ENCODE data around the gene TRIM17. TPM values are rescaled to one million over a fixed set of nuclear protein-coding genes. Genes with fewer than 3 reads are reported as not detected.

The TRIM17 gene
- total RNA-seq, 1 experiment from 2014 or later, result not detected

DNA sequence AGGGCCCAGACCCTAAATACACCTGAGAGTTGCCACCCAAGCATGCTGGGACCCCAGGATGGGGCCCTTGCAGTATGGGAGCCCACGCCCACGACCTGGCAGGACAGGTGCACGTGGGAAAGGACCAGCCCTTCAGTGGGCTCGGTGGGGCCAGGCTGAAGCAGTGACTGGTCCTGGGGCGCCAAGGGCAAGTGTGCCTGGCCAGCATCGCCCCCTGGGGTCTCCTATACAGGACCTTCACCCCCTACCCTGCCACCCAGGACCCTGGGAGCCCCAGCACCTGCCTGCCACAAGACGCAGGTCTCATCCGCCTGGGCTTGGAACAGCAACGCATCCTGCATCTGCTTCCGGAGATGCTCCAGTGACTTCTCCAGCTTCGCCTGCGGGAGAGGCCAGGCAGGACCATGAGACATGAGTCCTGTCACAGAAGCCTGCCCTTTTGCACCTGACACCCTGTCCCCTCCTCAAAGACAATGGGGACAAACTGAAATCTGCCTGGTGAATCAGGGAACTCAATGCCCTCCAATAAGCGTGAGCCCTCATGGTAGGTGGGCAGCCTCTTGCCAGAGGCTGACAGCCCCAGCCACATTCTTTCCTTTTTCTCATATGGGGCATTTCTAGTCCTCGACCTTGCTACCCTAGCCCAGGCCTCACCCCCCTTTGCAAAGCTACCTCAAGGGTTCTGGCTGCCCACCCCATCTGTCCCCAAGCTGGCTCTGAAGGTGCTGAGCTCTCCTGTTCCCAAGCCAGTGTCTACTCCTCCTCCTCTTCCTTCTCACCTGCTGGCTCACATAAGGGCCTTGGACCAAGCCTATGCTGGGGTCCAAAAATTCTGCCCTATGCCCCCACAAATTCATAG lies 14.7 kb downstream of the TRIM17 start:
- H3K4me1 ChIP-seq (ENCODE audit: control insufficient read depth in 1 of 2, insufficient read depth in 2 of 2, low read length in 2 of 2), result peaks cover 4 to 10% of the 10 kb centered on the region in 2 experiments; a peak in 3 of 4 replicates
- no peaks in the 10 kb centered on the region for H3K27me3 ChIP-seq (ENCODE audit: insufficient read depth, low read length)
- DNase-seq (ENCODE audit: low read depth, low spot score) (no peak), ATAC-seq (no peak)
- BruUV-seq (replicated peaks), result no TSS peak
- no peak overlapping the region for H3K4me2 ChIP-seq (ENCODE audit: low read length)
- H2AFZ ChIP-seq (ENCODE audit: low read depth, low read length, poor library complexity, severe bottlenecking), result no peak overlapping the region
- no peak overlapping the region for H3K4me3 ChIP-seq (replicated peaks in 1 of 2; ENCODE audit: low read depth in 1 of 2, low read length in 2 of 2)
- H3K9ac ChIP-seq (ENCODE audit: low read length), result no peak overlapping the region
- ChIA-PET POLR2A (interaction anchor here (0.7 kb wide), 1 partner anchor 9 kb away, joined by 3 read pairs; no protein-coding TSS in a partner anchor), RAD21 (ENCODE audit: low non-redundant PET in 1 of 2, low total read pairs in 2 of 2, uncharacterized antibody in 2 of 2, unreplicated experiment in 2 of 2) (no interaction called here), CTCF (interaction anchor here (1.3 kb wide), 1 partner anchor 9 kb away, joined by 3 read pairs; no protein-coding TSS in a partner anchor)
- peaks cover 71% of the 10 kb centered on the region for H3K79me2 ChIP-seq (ENCODE audit: insufficient read depth, low read length)
- intact Hi-C loops (cut with micrococcal nuclease), result no loop called here
- H4K20me1 ChIP-seq (ENCODE audit: insufficient read depth), result no peaks in the 10 kb centered on the region
- no peak overlapping the region; the same call in 1 of the 2 replicates for H3K27ac ChIP-seq (ENCODE audit: low read depth, low read length)
- no peaks in the 10 kb centered on the region for H3K9me2 ChIP-seq (ENCODE audit: insufficient read depth)
- H3K9me3 ChIP-seq (ENCODE audit: control insufficient read depth in 1 of 2, insufficient read depth in 1 of 2, low read depth in 1 of 2, low read length in 2 of 2), result no peaks in the 10 kb centered on the region
- TF ChIP-seq ZFX (IDR thresholded peaks at IDR 0.05) (no peak), POLR2A (IDR thresholded peaks at IDR 0.05; ENCODE audit: borderline replicate concordance, extremely low read depth, insufficient read depth, insufficient read length) (no peak), ZNF274 (IDR thresholded peaks at IDR 0.05; ENCODE audit: low read depth, low read length) (no peak), SRF (IDR thresholded peaks at IDR 0.05; ENCODE audit: low read depth) (no peak), SIN3A (IDR thresholded peaks at IDR 0.05; ENCODE audit: low read depth) (no peak), RAD21 (IDR thresholded peaks at IDR 0.05; ENCODE audit: low read depth) (no peak), CBX3 (IDR thresholded peaks at IDR 0.05; ENCODE audit: low read depth) (no peak), EGR1 (IDR thresholded peaks at IDR 0.05; ENCODE audit: low read depth) (no peak), POLR2AphosphoS5 (IDR thresholded peaks at IDR 0.05; ENCODE audit: low read depth, low read length) (no peak)
- TF ChIP-seq, protein P1, sequence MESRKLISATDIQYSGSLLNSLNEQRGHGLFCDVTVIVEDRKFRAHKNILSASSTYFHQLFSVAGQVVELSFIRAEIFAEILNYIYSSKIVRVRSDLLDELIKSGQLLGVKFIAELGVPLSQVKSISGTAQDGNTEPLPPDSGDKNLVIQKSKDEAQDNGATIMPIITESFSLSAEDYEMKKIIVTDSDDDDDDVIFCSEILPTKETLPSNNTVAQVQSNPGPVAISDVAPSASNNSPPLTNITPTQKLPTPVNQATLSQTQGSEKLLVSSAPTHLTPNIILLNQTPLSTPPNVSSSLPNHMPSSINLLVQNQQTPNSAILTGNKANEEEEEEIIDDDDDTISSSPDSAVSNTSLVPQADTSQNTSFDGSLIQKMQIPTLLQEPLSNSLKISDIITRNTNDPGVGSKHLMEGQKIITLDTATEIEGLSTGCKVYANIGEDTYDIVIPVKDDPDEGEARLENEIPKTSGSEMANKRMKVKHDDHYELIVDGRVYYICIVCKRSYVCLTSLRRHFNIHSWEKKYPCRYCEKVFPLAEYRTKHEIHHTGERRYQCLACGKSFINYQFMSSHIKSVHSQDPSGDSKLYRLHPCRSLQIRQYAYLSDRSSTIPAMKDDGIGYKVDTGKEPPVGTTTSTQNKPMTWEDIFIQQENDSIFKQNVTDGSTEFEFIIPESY (IDR thresholded peaks at IDR 0.05; ENCODE audit: extremely low read depth, insufficient replicate concordance, low read length), result no peak
- TF ChIP-seq, protein P2, sequence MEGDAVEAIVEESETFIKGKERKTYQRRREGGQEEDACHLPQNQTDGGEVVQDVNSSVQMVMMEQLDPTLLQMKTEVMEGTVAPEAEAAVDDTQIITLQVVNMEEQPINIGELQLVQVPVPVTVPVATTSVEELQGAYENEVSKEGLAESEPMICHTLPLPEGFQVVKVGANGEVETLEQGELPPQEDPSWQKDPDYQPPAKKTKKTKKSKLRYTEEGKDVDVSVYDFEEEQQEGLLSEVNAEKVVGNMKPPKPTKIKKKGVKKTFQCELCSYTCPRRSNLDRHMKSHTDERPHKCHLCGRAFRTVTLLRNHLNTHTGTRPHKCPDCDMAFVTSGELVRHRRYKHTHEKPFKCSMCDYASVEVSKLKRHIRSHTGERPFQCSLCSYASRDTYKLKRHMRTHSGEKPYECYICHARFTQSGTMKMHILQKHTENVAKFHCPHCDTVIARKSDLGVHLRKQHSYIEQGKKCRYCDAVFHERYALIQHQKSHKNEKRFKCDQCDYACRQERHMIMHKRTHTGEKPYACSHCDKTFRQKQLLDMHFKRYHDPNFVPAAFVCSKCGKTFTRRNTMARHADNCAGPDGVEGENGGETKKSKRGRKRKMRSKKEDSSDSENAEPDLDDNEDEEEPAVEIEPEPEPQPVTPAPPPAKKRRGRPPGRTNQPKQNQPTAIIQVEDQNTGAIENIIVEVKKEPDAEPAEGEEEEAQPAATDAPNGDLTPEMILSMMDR (IDR thresholded peaks at IDR 0.05 in 2 of 3, conservative IDR thresholded peaks at IDR 0.05 in 1 of 3; ENCODE audit: borderline replicate concordance in 1 of 3, insufficient read depth in 1 of 3, low read depth in 2 of 3, low read length in 2 of 3), result no peak
- TF ChIP-seq, protein P3, sequence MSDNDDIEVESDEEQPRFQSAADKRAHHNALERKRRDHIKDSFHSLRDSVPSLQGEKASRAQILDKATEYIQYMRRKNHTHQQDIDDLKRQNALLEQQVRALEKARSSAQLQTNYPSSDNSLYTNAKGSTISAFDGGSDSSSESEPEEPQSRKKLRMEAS (IDR thresholded peaks at IDR 0.05), result no peak
- H3K36me3 ChIP-seq (ENCODE audit: control insufficient read depth in 1 of 2, insufficient read depth in 2 of 2, low read length in 2 of 2), result peaks cover 19 to 35% of the 10 kb centered on the region in 2 experiments; a peak in 3 of 4 replicates

Measured in HCT116 (cell line).